ENCODE results near the gene KCNK5.

Gene KCNK5

GRCh38 chr6:39273406-39273821 is 44.1 kb upstream of the KCNK5 start:
- no peaks in the 10 kb centered on the region for H3K9me3 ChIP-seq (ENCODE audit: control insufficient read depth, low read length)
- H3K4me3 ChIP-seq (ENCODE audit: low read depth, low read length), result no peak overlapping the region
- H3K27me3 ChIP-seq (ENCODE audit: control insufficient read depth, insufficient read depth, low read length), result no peaks in the 10 kb centered on the region
- no peaks in the 10 kb centered on the region for H3K4me1 ChIP-seq
- no peak overlapping the region for H3K27ac ChIP-seq
- H3K79me2 ChIP-seq, result no peaks in the 10 kb centered on the region
- H3K36me3 ChIP-seq (ENCODE audit: control insufficient read depth, insufficient read depth, low read length), result no peaks in the 10 kb centered on the region
- no peak overlapping the region for H3K4me2 ChIP-seq (ENCODE audit: low read length)
- H3K9ac ChIP-seq, result no peak overlapping the region
- no peak for TF ChIP-seq CTCF (IDR thresholded peaks at IDR 0.05)
- H2AFZ ChIP-seq, result no peak overlapping the region

GRCh38 chr6:39269961-39270360 is 40.7 kb upstream of the KCNK5 start:
- H3K4me3 ChIP-seq (ENCODE audit: low read depth, low read length), result no peak overlapping the region
- no peaks in the 10 kb centered on the region for H3K27me3 ChIP-seq (ENCODE audit: control insufficient read depth, insufficient read depth, low read length)
- H2AFZ ChIP-seq, result no peak overlapping the region
- H3K79me2 ChIP-seq, result no peaks in the 10 kb centered on the region
- no peaks in the 10 kb centered on the region for H3K4me1 ChIP-seq
- H3K9me3 ChIP-seq (ENCODE audit: control insufficient read depth, low read length), result no peaks in the 10 kb centered on the region
- no peaks in the 10 kb centered on the region for H3K36me3 ChIP-seq (ENCODE audit: control insufficient read depth, insufficient read depth, low read length)
- no peak for TF ChIP-seq CTCF (IDR thresholded peaks at IDR 0.05)
- H3K4me2 ChIP-seq (ENCODE audit: low read length), result no peak overlapping the region
- H3K9ac ChIP-seq, result no peak overlapping the region
- H3K27ac ChIP-seq, result no peak overlapping the region

- no peak overlapping the region for H3K9ac ChIP-seq
- no peaks in the 10 kb centered on the region for H3K79me2 ChIP-seq
- H3K36me3 ChIP-seq (ENCODE audit: control insufficient read depth, insufficient read depth, low read length), result no peaks in the 10 kb centered on the region
- H2AFZ ChIP-seq, result no peak overlapping the region
- no peak overlapping the region for H3K4me3 ChIP-seq (ENCODE audit: low read depth, low read length)
- H3K4me2 ChIP-seq (ENCODE audit: low read length), result no peak overlapping the region
- TF ChIP-seq CTCF (IDR thresholded peaks at IDR 0.05), result no peak
- no peaks in the 10 kb centered on the region for H3K27me3 ChIP-seq (ENCODE audit: control insufficient read depth, insufficient read depth, low read length)
- no peaks in the 10 kb centered on the region for H3K9me3 ChIP-seq (ENCODE audit: control insufficient read depth, low read length)
- H3K27ac ChIP-seq, result no peak overlapping the region
- peaks cover 2% of the 10 kb centered on the region for H3K4me1 ChIP-seq
Observed at GRCh38 chr6:39268721-39269120, 39.4 kb upstream of the KCNK5 start.

GRCh38 chr6:39268171-39268570 is 38.9 kb upstream of the KCNK5 start:
- no peak overlapping the region for H2AFZ ChIP-seq
- H3K9ac ChIP-seq, result no peak overlapping the region
- no peak overlapping the region for H3K4me2 ChIP-seq (ENCODE audit: low read length)
- no peak overlapping the region for H3K4me3 ChIP-seq (ENCODE audit: low read depth, low read length)
- no peaks in the 10 kb centered on the region for H3K79me2 ChIP-seq
- no peaks in the 10 kb centered on the region for H3K36me3 ChIP-seq (ENCODE audit: control insufficient read depth, insufficient read depth, low read length)
- TF ChIP-seq CTCF (IDR thresholded peaks at IDR 0.05), result no peak
- H3K27me3 ChIP-seq (ENCODE audit: control insufficient read depth, insufficient read depth, low read length), result no peaks in the 10 kb centered on the region
- peaks cover 4% of the 10 kb centered on the region for H3K4me1 ChIP-seq
- H3K9me3 ChIP-seq (ENCODE audit: control insufficient read depth, low read length), result no peaks in the 10 kb centered on the region
- no peak overlapping the region for H3K27ac ChIP-seq

GRCh38 chr6:39266782-39267355 is 37.6 kb upstream of the KCNK5 start:
- Histone ChIP-seq H3K4me3 (ENCODE audit: low read depth, low read length) (no peak overlapping the region), H3K27ac (no peak overlapping the region), H3K9me3 (ENCODE audit: control insufficient read depth, low read length) (no peaks in the 10 kb centered on the region), H3K4me1 (peaks cover 4% of the 10 kb centered on the region), H3K36me3 (ENCODE audit: control insufficient read depth, insufficient read depth, low read length) (no peaks in the 10 kb centered on the region), H3K9ac (no peak overlapping the region), H3K4me2 (ENCODE audit: low read length) (no peak overlapping the region), H3K79me2 (no peaks in the 10 kb centered on the region), H2AFZ (no peak overlapping the region), H3K27me3 (ENCODE audit: control insufficient read depth, insufficient read depth, low read length) (no peaks in the 10 kb centered on the region)
- no peak for TF ChIP-seq CTCF (IDR thresholded peaks at IDR 0.05)

Data from parathyroid adenoma (tissue), 2 donors.